ENCODE data around the gene NKAIN2.

GRCh38 chr6:124057461-124057860, 253.8 kb downstream of the NKAIN2 start:
- TF ChIP-seq CREB5 (CRISPR knock-in tag; IDR thresholded peaks at IDR 0.05; ENCODE audit: low read depth) = no peak
- no peak for TF ChIP-seq TSHZ2 (CRISPR knock-in tag; IDR thresholded peaks at IDR 0.05)
- TF ChIP-seq PATZ1 (CRISPR knock-in tag; IDR thresholded peaks at IDR 0.05; ENCODE audit: borderline replicate concordance) = no peak
- TF ChIP-seq ZC3H10 (CRISPR knock-in tag; IDR thresholded peaks at IDR 0.05) = no peak
- no peak for TF ChIP-seq ZNF565 (CRISPR knock-in tag; conservative IDR thresholded peaks at IDR 0.05; ENCODE audit: low read depth)
